ENCODE results near the gene MALRD1. TPM values are rescaled to one million over a fixed set of nuclear protein-coding genes. Genes with fewer than 3 reads are reported as not detected.

MALRD1 gene
- total and polyA plus RNA-seq, 2 of the 8 experiments (the other 6 are each of a cell fraction or from before 2014, with no cell fraction given): 0.32 to 0.35 TPM

- Histone ChIP-seq H3K9ac (replicated peaks in 1 of 4; ENCODE audit: extremely low read depth in 1 of 4, low read depth in 3 of 4, low read length in 3 of 4) (no peak overlapping the region), H3K79me1 (ENCODE audit: low read depth, low read length) (no peaks in the 10 kb centered on the region), H3K14ac (ENCODE audit: insufficient read length) (no peak overlapping the region), H3K23ac (ENCODE audit: insufficient read length) (no peak overlapping the region), H3K9me3 (ENCODE audit: insufficient read depth in 2 of 2, low read depth in 1 of 2, low read length in 1 of 2) (no peaks in the 10 kb centered on the region), H3K27ac (ENCODE audit: low read depth, low read length) (no peak overlapping the region), H2AK5ac (ENCODE audit: low read depth, low read length) (no peak overlapping the region), H3K23me2 (ENCODE audit: low read depth, low read length) (no peaks in the 10 kb centered on the region), H3K36me3 (ENCODE audit: control insufficient read depth in 2 of 4, insufficient read depth in 4 of 4, low read length in 3 of 4) (no peaks in the 10 kb centered on the region), H3K4ac (replicated peaks; ENCODE audit: insufficient read length, low read depth, low read length) (no peak overlapping the region), H2BK20ac (ENCODE audit: low read length) (no peak overlapping the region), H4K91ac (replicated peaks; ENCODE audit: insufficient read length, low read length) (no peak overlapping the region), H3K27me3 (replicated peaks in 1 of 4; ENCODE audit: control insufficient read depth in 3 of 4, extremely low read depth in 1 of 4, insufficient read depth in 3 of 4, low read length in 3 of 4) (no peaks in the 10 kb centered on the region), H4K20me1 (replicated peaks in 1 of 2; ENCODE audit: control insufficient read depth in 1 of 2, insufficient read depth in 2 of 2, low read length in 2 of 2) (no peaks in the 10 kb centered on the region), H3K56ac (replicated peaks; ENCODE audit: insufficient read length, low read depth, low read length) (no peak overlapping the region), H3K4me3 (ENCODE audit: extremely low read depth in 1 of 4, insufficient read depth in 2 of 4, low read depth in 3 of 4, low read length in 4 of 4) (no peak overlapping the region), H3K4me1 (replicated peaks in 1 of 4; ENCODE audit: control insufficient read depth in 3 of 4, insufficient read depth in 4 of 4, low read length in 3 of 4) (no peaks in the 10 kb centered on the region), H2BK120ac (replicated peaks; ENCODE audit: low read depth, low read length) (no peak overlapping the region), H3K18ac (ENCODE audit: extremely low read depth, low read length) (no peak overlapping the region), H4K8ac (ENCODE audit: extremely low read depth, insufficient read depth, low read length) (no peak overlapping the region), H2BK15ac (ENCODE audit: low read length) (no peak overlapping the region), H2BK12ac (ENCODE audit: low read depth, low read length) (no peak overlapping the region), H3K4me2 (ENCODE audit: insufficient read depth in 1 of 2, low read depth in 2 of 2, low read length in 2 of 2) (no peak overlapping the region), H2AFZ (ENCODE audit: low read length) (no peak overlapping the region), H4K5ac (ENCODE audit: insufficient read length, low read depth, low read length) (no peak overlapping the region), H2BK5ac (ENCODE audit: low read depth, low read length) (no peak overlapping the region), H3K79me2 (ENCODE audit: control insufficient read depth in 1 of 2, insufficient read depth in 2 of 2, low read length in 2 of 2) (no peaks in the 10 kb centered on the region)
- ChIA-PET CTCF (ENCODE audit: partially characterized antibody) (no interaction called here), POLR2A (ENCODE audit: partially characterized antibody) (no interaction called here)
- no peak for FAIRE-seq
- DNase-seq (ENCODE audit: low read depth in 1 of 2, low spot score in 2 of 2): no peak
- TF ChIP-seq PHF8 (conservative IDR thresholded peaks at IDR 0.05; ENCODE audit: low read depth, low read length) (no peak), JUND (IDR thresholded peaks at IDR 0.05; ENCODE audit: low read length) (no peak), YY1 (IDR thresholded peaks at IDR 0.05; ENCODE audit: low read depth, low read length) (no peak), SP4 (IDR thresholded peaks at IDR 0.05; ENCODE audit: low read length) (no peak)
Measured at GRCh38 chr10:19730907-19731217, 682.3 kb downstream of the MALRD1 start.
